Measurements from ENCODE around the gene SKP1. TPM values are rescaled to one million over a fixed set of nuclear protein-coding genes. Genes with fewer than 3 reads are reported as not detected.
A peak's percentile ranks its signal among the peaks of the same experiment; 100 is the strongest.

The SKP1 gene
- total and polyA plus RNA-seq, 2 donors from 2014 or later, result 380 to 848 TPM

DNA sequence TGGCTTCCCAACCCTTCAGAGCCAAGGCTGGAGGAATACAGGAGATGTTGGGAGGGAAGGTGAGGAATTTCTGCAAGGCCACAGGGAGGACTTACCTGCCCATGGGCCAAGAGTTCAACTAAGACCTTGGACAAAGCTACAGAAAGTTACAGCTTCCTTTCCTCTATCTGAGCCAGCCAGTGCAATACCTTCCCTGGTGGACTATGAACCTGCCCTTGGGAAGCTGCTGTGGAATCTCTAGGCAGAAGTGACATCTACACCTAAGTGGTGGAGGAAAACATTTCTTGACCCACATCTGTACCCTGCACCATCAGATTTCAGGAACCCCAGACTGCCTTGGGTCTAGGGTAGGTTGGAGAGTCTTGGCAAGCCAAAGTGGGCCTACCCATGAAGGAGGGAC is 6.7 kb upstream of the SKP1 start:
- intact Hi-C loops (cut with DNase I), result loop anchor here (5.0 kb wide), 1 partner anchor 104 kb away; no protein-coding TSS in a partner anchor
- no peak overlapping the region for H3K27ac ChIP-seq (ENCODE audit: low read depth in 2 of 2, low read length in 2 of 2)
- TF ChIP-seq, protein P1, sequence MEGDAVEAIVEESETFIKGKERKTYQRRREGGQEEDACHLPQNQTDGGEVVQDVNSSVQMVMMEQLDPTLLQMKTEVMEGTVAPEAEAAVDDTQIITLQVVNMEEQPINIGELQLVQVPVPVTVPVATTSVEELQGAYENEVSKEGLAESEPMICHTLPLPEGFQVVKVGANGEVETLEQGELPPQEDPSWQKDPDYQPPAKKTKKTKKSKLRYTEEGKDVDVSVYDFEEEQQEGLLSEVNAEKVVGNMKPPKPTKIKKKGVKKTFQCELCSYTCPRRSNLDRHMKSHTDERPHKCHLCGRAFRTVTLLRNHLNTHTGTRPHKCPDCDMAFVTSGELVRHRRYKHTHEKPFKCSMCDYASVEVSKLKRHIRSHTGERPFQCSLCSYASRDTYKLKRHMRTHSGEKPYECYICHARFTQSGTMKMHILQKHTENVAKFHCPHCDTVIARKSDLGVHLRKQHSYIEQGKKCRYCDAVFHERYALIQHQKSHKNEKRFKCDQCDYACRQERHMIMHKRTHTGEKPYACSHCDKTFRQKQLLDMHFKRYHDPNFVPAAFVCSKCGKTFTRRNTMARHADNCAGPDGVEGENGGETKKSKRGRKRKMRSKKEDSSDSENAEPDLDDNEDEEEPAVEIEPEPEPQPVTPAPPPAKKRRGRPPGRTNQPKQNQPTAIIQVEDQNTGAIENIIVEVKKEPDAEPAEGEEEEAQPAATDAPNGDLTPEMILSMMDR (IDR thresholded peaks at IDR 0.05; ENCODE audit: borderline replicate concordance, extremely low read depth, insufficient read depth), result no peak
- no peak overlapping the region for H3K9ac ChIP-seq (ENCODE audit: low read length in 3 of 3)
- H3K9me3 ChIP-seq (ENCODE audit: control insufficient read depth in 2 of 3, insufficient read depth in 1 of 3, low read length in 3 of 3), result no peaks in the 10 kb centered on the region
- DNase-seq, result peak in 1 of 5 donors; percentile 18
- H3K4me1 ChIP-seq (ENCODE audit: control insufficient read depth in 2 of 3, insufficient read depth in 2 of 3, low read depth in 1 of 3, low read length in 3 of 3), result peaks cover 0 to 7% (median 0%) of the 10 kb centered on the region in 3 donors
- FAIRE-seq, result no peak
- H3K36me3 ChIP-seq (ENCODE audit: control insufficient read depth in 2 of 3, insufficient read depth in 3 of 3, low read length in 3 of 3), result no peaks in the 10 kb centered on the region
- no peak overlapping the region for H3K4me3 ChIP-seq (ENCODE audit: low read length in 3 of 3)
- no peaks in the 10 kb centered on the region for H3K27me3 ChIP-seq (ENCODE audit: control insufficient read depth, insufficient read depth, low read length)

DNA sequence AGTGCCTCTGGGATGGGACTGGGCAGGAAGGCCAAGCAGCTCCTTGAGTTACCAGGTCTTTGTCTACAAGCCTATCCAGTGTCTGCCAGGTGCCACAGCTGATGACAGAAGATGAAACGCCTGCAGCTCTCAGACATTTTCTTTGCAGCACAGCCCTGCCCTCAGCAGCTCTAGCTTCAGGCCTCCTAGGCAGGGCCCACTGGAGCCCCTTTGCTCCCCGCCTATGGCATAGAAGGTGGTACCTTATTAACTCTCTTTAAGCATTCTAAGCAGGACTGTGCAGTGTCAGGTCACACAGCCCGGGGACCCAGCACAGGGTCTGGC is 1.3 kb upstream of the SKP1 start:
- DNase-seq (peak in 1 of 5 donors; percentile 48), FAIRE-seq (no peak)
- H3K27me3 ChIP-seq (ENCODE audit: control insufficient read depth, insufficient read depth, low read length), result no peaks in the 10 kb centered on the region
- intact Hi-C loops (cut with DNase I), result no loop called here
- H3K36me3 ChIP-seq (ENCODE audit: control insufficient read depth in 2 of 3, insufficient read depth in 3 of 3, low read length in 3 of 3), result peaks cover 0 to 2% (median 0%) of the 10 kb centered on the region in 3 donors
- peak overlapping the region in 1 of 3 donors; percentile 78 for H3K4me3 ChIP-seq (ENCODE audit: low read length in 3 of 3)
- no peak overlapping the region for H3K27ac ChIP-seq (ENCODE audit: low read depth in 2 of 2, low read length in 2 of 2)
- H3K9me3 ChIP-seq (ENCODE audit: control insufficient read depth in 2 of 3, insufficient read depth in 1 of 3, low read length in 3 of 3), result no peaks in the 10 kb centered on the region
- H3K4me1 ChIP-seq (ENCODE audit: control insufficient read depth in 2 of 3, insufficient read depth in 2 of 3, low read depth in 1 of 3, low read length in 3 of 3), result peaks cover 0 to 13% (median 12%) of the 10 kb centered on the region in 3 donors
- TF ChIP-seq, protein P1 (IDR thresholded peaks at IDR 0.05; ENCODE audit: borderline replicate concordance, extremely low read depth, insufficient read depth), result no peak
- peak overlapping the region in 1 of 3 donors; percentile 98 for H3K9ac ChIP-seq (ENCODE audit: low read length in 3 of 3)

DNA sequence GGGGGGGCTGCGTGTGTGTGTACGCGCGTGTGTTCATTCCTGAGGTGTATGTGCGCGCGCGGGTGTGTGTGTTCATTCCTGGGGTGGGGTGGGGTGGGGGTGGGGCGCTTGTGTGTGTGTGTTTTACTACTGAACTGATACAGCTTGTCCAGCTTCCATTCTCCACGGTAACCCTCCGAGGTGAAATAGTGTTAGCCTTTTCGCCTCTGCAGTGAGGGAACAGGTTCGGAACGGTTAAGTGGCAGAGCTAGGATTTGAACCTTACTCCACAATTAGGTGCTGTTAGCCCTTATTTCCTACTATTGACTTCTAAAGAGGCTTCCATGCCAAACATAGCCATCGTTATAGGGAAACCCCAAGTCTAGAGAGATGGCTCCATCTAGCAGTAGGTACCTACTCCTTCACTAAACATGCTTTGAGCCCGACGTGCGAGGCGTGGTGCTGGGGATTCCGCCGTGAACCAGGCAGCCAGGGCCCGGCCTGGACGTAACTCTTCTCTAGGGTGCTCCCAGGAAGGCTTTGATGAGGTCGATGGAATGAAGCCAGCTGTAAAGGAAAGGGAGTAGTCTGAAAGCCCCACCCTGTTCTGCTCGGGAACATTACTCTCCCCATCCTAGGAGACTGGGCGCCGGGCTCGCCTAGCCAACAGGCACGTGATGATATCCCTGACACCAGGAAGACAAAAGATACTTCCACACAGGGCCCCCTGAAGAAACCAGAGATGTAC is 782 bp upstream of the SKP1 start:
- Histone ChIP-seq H3K27me3 (ENCODE audit: control insufficient read depth, insufficient read depth, low read length) (no peaks in the 10 kb centered on the region), H3K27ac (ENCODE audit: low read depth in 2 of 2, low read length in 2 of 2) (peak overlapping the region; percentile 99), H3K9ac (ENCODE audit: low read length in 3 of 3) (peak overlapping the region; percentile 90 to 98 (median 97)), H3K36me3 (ENCODE audit: control insufficient read depth in 2 of 3, insufficient read depth in 3 of 3, low read length in 3 of 3) (peaks cover 0 to 3% (median 0%) of the 10 kb centered on the region in 3 donors), H3K9me3 (ENCODE audit: control insufficient read depth in 2 of 3, insufficient read depth in 1 of 3, low read length in 3 of 3) (no peaks in the 10 kb centered on the region), H3K4me3 (ENCODE audit: low read length in 3 of 3) (peak overlapping the region; percentile 78 to 95 (median 93)), H3K4me1 (ENCODE audit: control insufficient read depth in 2 of 3, insufficient read depth in 2 of 3, low read depth in 1 of 3, low read length in 3 of 3) (peaks cover 0 to 13% (median 12%) of the 10 kb centered on the region in 3 donors)
- TF ChIP-seq, protein P1 (IDR thresholded peaks at IDR 0.05; ENCODE audit: borderline replicate concordance, extremely low read depth, insufficient read depth), result no peak
- no peak for FAIRE-seq
- intact Hi-C loops (cut with DNase I), result no loop called here
- peak; percentile 63 to 79 (median 77) for DNase-seq
